Karpas-422 (cell line): ENCODE data around the gene MAP2K4. TPM values are rescaled to one million over a fixed set of nuclear protein-coding genes. Genes with fewer than 3 reads are reported as not detected.

Source experiments
- DNase-seq: peaks from one replicate; pipeline ENCODE4 v3.0.0-alpha.2; 2015
- H2AFZ ChIP-seq: fragments of 200-600 bp; sonication (generic); 2 replicates; pipeline ENCODE4 v1.6.1; 2014; ENCODE audit warnings: antibody characterized with exemption, low read length, mixed read lengths
- H3K27ac ChIP-seq: fragments of 200-600 bp; sonication (generic); 2 replicates; pipeline ENCODE4 v1.5.1; 2014; ENCODE audit warnings: mild to moderate bottlenecking, low read length, moderate library complexity
- H3K27me3 ChIP-seq: fragments of 200-600 bp; sonication (generic); 2 replicates; pipeline ENCODE4 v1.6.1; 2014; ENCODE audit warnings: low read length, mixed read lengths
- H3K36me3 ChIP-seq: fragments of 200-600 bp; sonication (generic); 2 replicates; pipeline ENCODE4 v1.6.1; 2014; ENCODE audit warnings: low read length, mixed read lengths; ENCODE audit not compliant: insufficient read depth
- H3K4me1 ChIP-seq: fragments of 200-600 bp; sonication (generic); 2 replicates; pipeline ENCODE4 v1.6.1; 2014; ENCODE audit warnings: mild to moderate bottlenecking, low read length, mixed read lengths
- H3K4me2 ChIP-seq: fragments of 200-600 bp; sonication (generic); 2 replicates; pipeline ENCODE4 v1.6.1; 2014; ENCODE audit warnings: low read length, low read depth, mild to moderate bottlenecking; ENCODE audit not compliant: poor library complexity, severe bottlenecking
- H3K4me3 ChIP-seq: fragments of 200-600 bp; sonication (generic); 2 replicates; pipeline ENCODE4 v1.5.1; 2014; ENCODE audit warnings: mild to moderate bottlenecking, antibody characterized with exemption, low read length, mixed read lengths
- H3K79me2 ChIP-seq: fragments of 200-600 bp; sonication (generic); 2 replicates; pipeline ENCODE4 v1.6.1; 2014; ENCODE audit warnings: mild to moderate bottlenecking, low read length, mixed read lengths
- H3K9ac ChIP-seq: fragments of 200-600 bp; sonication (generic); 2 replicates; pipeline ENCODE4 v1.6.0; 2014; ENCODE audit warnings: low read length
- H3K9me2 ChIP-seq: fragments of 200-600 bp; sonication (generic), shearing (Covaris generic); replicated peaks from 2 replicates; pipeline ENCODE4 v1.6.0; 2014; ENCODE audit warnings: mild to moderate bottlenecking, low read length, moderate library complexity; ENCODE audit not compliant: insufficient read depth
- H3K9me3 ChIP-seq: fragments of 300-700, 200-600 bp; sonication (generic); 2 replicates; pipeline ENCODE4 v1.6.1; 2014; ENCODE audit warnings: low read length, mixed read lengths
- H4K20me1 ChIP-seq: fragments of 200-600 bp; sonication (generic); 2 replicates; pipeline ENCODE4 v1.6.1; 2014; ENCODE audit warnings: mild to moderate bottlenecking, antibody characterized with exemption, low read length, low read depth; ENCODE audit not compliant: insufficient read depth
- total RNA-seq: library from RNA; depleted of rRNA; stranded (reverse); fragments of >200 nt; shearing (Covaris generic); gene quantifications from 2 replicates; pipeline ENCODE4 v1.2.3, GENCODE V29; 2014; ENCODE audit warnings: low replicate concordance

MAP2K4 gene
- total RNA-seq, 1 experiment from 2014 or later, result 29.7 TPM

- no peaks in the 10 kb centered on the region for H3K36me3 ChIP-seq
- H3K4me3 ChIP-seq, result no peak overlapping the region
- H3K9ac ChIP-seq, result no peak overlapping the region
- H3K4me2 ChIP-seq, result no peak overlapping the region
- no peaks in the 10 kb centered on the region for H3K9me3 ChIP-seq
- no peak overlapping the region for H3K27ac ChIP-seq
- no peaks in the 10 kb centered on the region for H3K27me3 ChIP-seq
- no peaks in the 10 kb centered on the region for H3K9me2 ChIP-seq
- peaks cover 65% of the 10 kb centered on the region for H3K79me2 ChIP-seq
- H2AFZ ChIP-seq, result no peak overlapping the region
- H4K20me1 ChIP-seq, result peaks cover 73% of the 10 kb centered on the region
- no peak for DNase-seq
- H3K4me1 ChIP-seq, result no peaks in the 10 kb centered on the region
Observed at GRCh38 chr17:12046786-12047185, 26.1 kb downstream of the MAP2K4 start.

DNA sequence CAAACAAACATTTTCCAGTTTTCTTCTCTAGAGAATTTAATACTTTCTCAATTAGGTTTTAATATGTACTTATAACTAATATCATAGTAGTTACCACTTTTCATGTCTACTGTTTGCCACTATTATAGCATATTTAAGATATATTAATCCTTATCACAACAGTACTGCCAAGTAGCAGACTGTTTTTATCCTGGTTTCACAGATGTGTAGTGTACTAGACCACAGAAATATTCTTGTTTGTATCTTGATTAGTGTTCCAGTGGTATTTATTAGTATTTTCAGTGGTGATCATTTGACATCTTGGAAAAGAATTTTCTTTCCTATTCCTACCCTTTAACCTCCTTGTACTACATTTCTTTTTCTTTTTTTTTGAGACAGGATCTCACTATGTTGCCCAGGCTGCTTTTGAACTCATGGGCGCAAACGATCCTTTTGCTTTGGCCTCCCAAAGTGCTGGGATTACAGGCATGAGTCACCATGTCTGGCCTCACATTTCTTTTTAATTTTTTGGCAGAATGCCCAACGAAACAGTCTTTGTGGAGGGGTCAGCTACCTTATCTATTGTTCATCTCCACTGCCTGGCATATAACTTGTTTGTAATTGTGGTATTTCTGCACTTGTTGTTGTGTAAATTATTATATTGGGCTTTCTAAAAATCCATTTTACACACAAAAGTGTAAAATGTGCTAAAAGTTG is 27.2 kb downstream of the MAP2K4 start:
- Histone ChIP-seq H3K27me3 (no peaks in the 10 kb centered on the region), H3K4me3 (no peak overlapping the region), H4K20me1 (peaks cover 77% of the 10 kb centered on the region), H3K4me2 (no peak overlapping the region), H3K9me2 (no peaks in the 10 kb centered on the region), H3K4me1 (no peaks in the 10 kb centered on the region), H2AFZ (no peak overlapping the region), H3K36me3 (no peaks in the 10 kb centered on the region), H3K9ac (no peak overlapping the region), H3K9me3 (no peaks in the 10 kb centered on the region), H3K79me2 (peaks cover 75% of the 10 kb centered on the region), H3K27ac (no peak overlapping the region)
- DNase-seq, result no peak

DNA sequence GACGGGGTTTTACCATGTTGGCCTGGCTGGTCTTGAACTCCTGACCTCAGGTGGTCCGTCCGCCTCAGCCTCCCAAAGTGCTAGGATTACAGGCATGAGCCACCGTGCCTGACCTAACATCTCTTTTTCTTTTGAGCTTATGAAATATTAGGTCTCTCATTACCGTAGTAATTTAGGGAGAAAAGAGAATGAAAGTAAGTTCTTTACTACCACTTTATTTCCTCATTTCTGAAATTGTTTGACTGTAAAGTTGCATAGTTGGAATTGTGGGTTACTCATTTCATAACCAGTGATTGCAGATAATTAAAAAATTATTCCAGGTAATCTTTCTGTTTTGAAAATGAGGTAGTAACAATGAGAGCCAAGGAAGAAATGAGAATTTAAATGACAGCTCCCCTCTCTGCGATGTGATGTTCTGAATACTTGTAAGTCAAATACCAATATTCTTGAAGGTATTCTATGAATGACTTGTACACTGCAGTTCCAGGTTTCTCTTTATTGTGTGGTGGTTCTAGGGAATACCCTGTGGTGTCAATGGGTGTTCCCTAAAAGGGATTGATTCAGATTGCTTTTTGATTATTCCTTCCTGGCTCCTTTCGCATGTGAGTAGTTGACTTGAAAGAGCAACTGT is 28.3 kb downstream of the MAP2K4 start:
- Histone ChIP-seq H3K9me2 (no peaks in the 10 kb centered on the region), H3K27me3 (no peaks in the 10 kb centered on the region), H3K36me3 (no peaks in the 10 kb centered on the region), H3K79me2 (peaks cover 80% of the 10 kb centered on the region), H3K9me3 (no peaks in the 10 kb centered on the region), H3K4me3 (no peak overlapping the region), H4K20me1 (peaks cover 71% of the 10 kb centered on the region), H3K4me1 (no peaks in the 10 kb centered on the region), H2AFZ (no peak overlapping the region), H3K9ac (no peak overlapping the region), H3K4me2 (no peak overlapping the region), H3K27ac (no peak overlapping the region)
- DNase-seq, result no peak

GRCh38 chr17:12050646-12051225 is 30.1 kb downstream of the MAP2K4 start:
- no peak overlapping the region for H3K9ac ChIP-seq
- H3K79me2 ChIP-seq, result peaks cover 79% of the 10 kb centered on the region

GRCh38 chr17:12053552-12053951 is 32.9 kb downstream of the MAP2K4 start:
- Histone ChIP-seq H3K4me3 (no peak overlapping the region), H3K4me2 (no peak overlapping the region), H3K9ac (no peak overlapping the region), H3K27ac (no peak overlapping the region), H2AFZ (no peak overlapping the region), H3K9me2 (no peaks in the 10 kb centered on the region), H3K9me3 (no peaks in the 10 kb centered on the region), H3K27me3 (no peaks in the 10 kb centered on the region), H3K79me2 (peaks cover 70% of the 10 kb centered on the region), H4K20me1 (peaks cover 35% of the 10 kb centered on the region), H3K4me1 (no peaks in the 10 kb centered on the region), H3K36me3 (no peaks in the 10 kb centered on the region)
- DNase-seq, result no peak

More at GRCh38 chr17:12050646-12051225, 30.1 kb downstream of the MAP2K4 start:
- H3K9me3 ChIP-seq, result no peaks in the 10 kb centered on the region
- no peaks in the 10 kb centered on the region for H3K4me1 ChIP-seq
- no peaks in the 10 kb centered on the region for H3K27me3 ChIP-seq
- H3K4me2 ChIP-seq, result no peak overlapping the region
- no peak overlapping the region for H3K27ac ChIP-seq
- H3K9me2 ChIP-seq, result no peaks in the 10 kb centered on the region
- H2AFZ ChIP-seq, result no peak overlapping the region
- H4K20me1 ChIP-seq, result peaks cover 61% of the 10 kb centered on the region
- DNase-seq, result no peak
- no peaks in the 10 kb centered on the region for H3K36me3 ChIP-seq
- H3K4me3 ChIP-seq, result no peak overlapping the region

DNA sequence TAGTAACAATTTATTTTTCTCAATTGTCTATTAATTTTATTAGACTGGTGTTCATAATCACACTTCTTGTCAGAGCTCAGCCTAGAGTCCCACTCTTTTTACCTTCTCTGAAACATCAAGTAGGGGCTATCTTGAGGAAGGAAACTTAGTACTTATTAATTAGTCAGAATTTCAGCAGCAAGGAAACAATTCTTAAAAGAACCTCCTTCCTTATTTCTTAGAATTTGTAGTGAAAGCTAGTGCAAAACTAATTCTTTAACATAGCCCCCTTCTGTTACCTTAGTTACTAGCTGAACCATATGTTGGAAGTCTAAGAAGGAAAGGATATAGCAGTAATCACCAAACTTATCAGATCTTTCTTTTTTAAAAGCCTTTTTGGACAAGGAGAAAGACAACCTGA is 35.2 kb downstream of the MAP2K4 start:
- no peak overlapping the region for H3K4me2 ChIP-seq
- peaks cover 13% of the 10 kb centered on the region for H4K20me1 ChIP-seq
- no peaks in the 10 kb centered on the region for H3K9me2 ChIP-seq
- H2AFZ ChIP-seq, result no peak overlapping the region
- H3K79me2 ChIP-seq, result peaks cover 68% of the 10 kb centered on the region
- H3K36me3 ChIP-seq, result no peaks in the 10 kb centered on the region
- no peaks in the 10 kb centered on the region for H3K4me1 ChIP-seq
- H3K9me3 ChIP-seq, result no peaks in the 10 kb centered on the region
- H3K4me3 ChIP-seq, result no peak overlapping the region
- DNase-seq, result no peak
- H3K27ac ChIP-seq, result no peak overlapping the region
- no peaks in the 10 kb centered on the region for H3K27me3 ChIP-seq
- H3K9ac ChIP-seq, result no peak overlapping the region

DNA sequence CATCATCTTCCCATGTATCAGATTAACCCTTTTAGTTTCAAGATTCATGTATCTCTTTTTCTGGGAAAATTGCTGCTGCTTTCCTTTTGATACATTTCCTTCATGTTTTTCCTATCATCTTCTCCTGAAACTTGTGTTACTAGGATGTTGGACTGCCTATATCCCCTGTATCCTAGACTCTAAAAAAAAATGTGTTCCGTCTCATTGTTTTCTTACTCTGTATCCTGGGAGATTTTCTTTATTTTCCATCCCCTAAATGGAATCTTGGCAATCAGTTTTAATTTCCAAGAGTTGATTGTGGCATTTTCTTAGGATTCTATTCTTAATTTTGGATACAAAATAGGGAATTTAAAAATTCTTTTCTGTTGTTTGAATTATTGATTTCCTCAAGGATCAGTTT is 36.8 kb downstream of the MAP2K4 start:
- Histone ChIP-seq H3K4me3 (no peak overlapping the region), H2AFZ (no peak overlapping the region), H4K20me1 (0 out of 2 replicates have a peak, but pooled peaks cover 4% of the 10 kb centered on the region), H3K27ac (no peak overlapping the region), H3K9me3 (no peaks in the 10 kb centered on the region), H3K9me2 (no peaks in the 10 kb centered on the region), H3K9ac (no peak overlapping the region), H3K4me1 (peaks cover 4% of the 10 kb centered on the region), H3K4me2 (no peak overlapping the region), H3K27me3 (no peaks in the 10 kb centered on the region), H3K79me2 (peaks cover 66% of the 10 kb centered on the region), H3K36me3 (no peaks in the 10 kb centered on the region; the same call in 1 of the 2 replicates)
- no peak for DNase-seq

DNA sequence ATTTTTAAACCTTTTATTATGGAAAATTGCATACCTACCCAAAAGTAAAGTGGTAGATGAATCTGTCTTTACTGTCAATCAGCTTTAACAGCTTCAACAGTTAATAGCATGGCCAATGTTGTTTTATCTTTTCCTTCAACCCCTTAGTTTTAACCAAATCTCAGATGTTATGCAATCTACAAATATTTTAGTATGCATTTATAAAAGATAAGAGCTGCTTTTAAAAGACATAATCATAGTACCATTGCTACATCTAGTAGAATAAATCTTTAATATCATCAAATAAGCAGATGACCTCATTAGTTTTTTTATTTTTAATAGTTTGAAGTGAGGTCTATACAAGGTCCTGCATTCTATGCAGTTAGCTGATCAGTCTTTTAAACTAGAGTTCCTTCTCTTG is 37.9 kb downstream of the MAP2K4 start:
- H3K4me3 ChIP-seq, result no peak overlapping the region
- H4K20me1 ChIP-seq, result no peaks in the 10 kb centered on the region
- no peaks in the 10 kb centered on the region; the same call in 1 of the 2 replicates for H3K36me3 ChIP-seq
- DNase-seq, result no peak
- no peaks in the 10 kb centered on the region for H3K9me2 ChIP-seq
- H3K9me3 ChIP-seq, result no peaks in the 10 kb centered on the region
- peaks cover 4% of the 10 kb centered on the region for H3K4me1 ChIP-seq
- no peak overlapping the region for H3K9ac ChIP-seq
- H3K27me3 ChIP-seq, result no peaks in the 10 kb centered on the region
- no peak overlapping the region for H3K27ac ChIP-seq
- H3K79me2 ChIP-seq, result peaks cover 65% of the 10 kb centered on the region
- no peak overlapping the region for H3K4me2 ChIP-seq
- no peak overlapping the region for H2AFZ ChIP-seq
